Measurements from ENCODE around the gene PNLDC1.

DNA sequence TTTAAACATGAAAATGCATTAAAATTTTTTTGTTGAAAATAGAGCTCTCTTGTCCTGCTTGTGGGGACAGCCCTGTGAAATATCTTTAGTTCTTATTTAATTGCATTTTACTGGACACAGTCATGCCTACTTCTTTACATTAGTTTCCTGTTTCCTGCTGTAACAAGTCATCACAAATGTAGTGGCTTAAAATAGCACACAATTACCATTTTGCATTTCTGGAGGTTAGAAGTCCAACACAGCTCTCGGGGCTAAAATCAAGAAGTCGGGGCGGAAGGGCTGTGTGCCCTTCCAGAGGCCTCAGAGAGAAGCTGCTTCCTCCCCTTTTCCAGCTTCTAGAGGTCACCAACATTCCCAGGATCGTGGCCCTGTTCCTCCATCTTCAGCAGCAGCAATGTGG lies 29.4 kb downstream of the PNLDC1 start:
- TF ChIP-seq CTCF (conservative IDR thresholded peaks at IDR 0.05) = no peak
- TF ChIP-seq EZH2 (IDR thresholded peaks at IDR 0.05; ENCODE audit: low read depth) = no peak

All from PC-9 (cell line).